ENCODE results near the gene DGKA. TPM values are rescaled to one million over a fixed set of nuclear protein-coding genes. Genes with fewer than 3 reads are reported as not detected.

The DGKA gene
- total and polyA plus RNA-seq, 2 of the 4 experiments (the other 2 are of a cell fraction): 71.9 to 75.1 TPM

DNA sequence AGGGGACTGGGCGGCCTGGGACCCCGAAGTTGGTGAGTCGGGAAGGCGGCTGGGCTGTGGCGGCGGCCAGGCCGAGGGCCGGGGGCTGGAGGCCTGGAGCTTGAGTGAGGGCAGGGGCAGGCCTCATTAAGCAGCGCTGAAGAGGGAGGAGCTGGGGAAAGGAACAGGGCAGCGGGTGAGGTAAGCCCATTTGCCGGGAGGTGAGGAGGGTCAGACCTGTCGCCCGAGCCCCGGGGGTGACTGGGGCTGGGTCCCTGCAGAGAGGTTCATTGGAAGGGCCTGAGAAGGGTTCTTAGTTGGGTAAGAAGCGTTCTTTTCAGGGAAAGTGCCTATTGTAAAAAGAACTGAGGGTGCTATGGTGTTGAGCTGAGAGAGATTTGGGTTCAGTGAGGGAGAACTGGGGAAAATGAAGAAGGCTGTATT is 43.4 kb downstream of the DGKA start:
- Histone ChIP-seq H3K36me3 (ENCODE audit: control insufficient read depth, insufficient read depth, low read length) (peaks cover 5% of the 10 kb centered on the region), H3K4me1 (ENCODE audit: control insufficient read depth, insufficient read depth, low read length) (peaks cover 5% of the 10 kb centered on the region), H3K27me3 (ENCODE audit: control insufficient read depth, insufficient read depth, low read length) (no peaks in the 10 kb centered on the region), H3K9me3 (ENCODE audit: control insufficient read depth, insufficient read depth, low read length) (no peaks in the 10 kb centered on the region), H3K9me1 (ENCODE audit: insufficient read depth, low read length) (peaks cover 5% of the 10 kb centered on the region; the same call in 1 of the 2 replicates), H2AK9ac (replicated peaks; ENCODE audit: low read depth, low read length, poor library complexity) (peak overlapping the region; percentile 98), H3K79me1 (ENCODE audit: low read depth in 1 of 2, low read length in 2 of 2) (peaks cover 12 to 65% of the 10 kb centered on the region in 2 experiments; a peak in 3 of 4 replicates), H3K4me2 (ENCODE audit: low read depth, low read length) (peak overlapping the region; percentile 82), H3K4ac (ENCODE audit: low read depth, low read length) (peak overlapping the region; percentile 73), H4K5ac (ENCODE audit: low read depth, low read length) (peak overlapping the region; percentile 13; the same call in 1 of the 2 replicates), H4K20me1 (ENCODE audit: insufficient read depth, low read length) (peaks cover 15% of the 10 kb centered on the region; the same call in 1 of the 2 replicates), H2BK5ac (ENCODE audit: low read depth, low read length, poor library complexity, severe bottlenecking) (peak overlapping the region; percentile 78), H3K18ac (ENCODE audit: low read depth, low read length) (peak overlapping the region; percentile 10; the same call in 1 of the 2 replicates), H4K8ac (ENCODE audit: low read depth in 2 of 2, low read length in 2 of 2) (peak overlapping the region in 1 of 2 experiments; percentile 48; a peak in 1 of 4 replicates), H4K91ac (ENCODE audit: insufficient read depth, low read depth, low read length) (peak overlapping the region; percentile 59; the same call in 1 of the 2 replicates), H3K27ac (ENCODE audit: insufficient read depth, low read length) (peak overlapping the region; percentile 64), H2AFZ (replicated peaks; ENCODE audit: low read length, poor library complexity) (peak overlapping the region; percentile 89), H2AK5ac (ENCODE audit: low read depth, low read length) (peak overlapping the region; percentile 9), H3K23ac (ENCODE audit: low read depth, low read length) (peak overlapping the region; percentile 83), H2BK20ac (ENCODE audit: low read depth, low read length) (no peak overlapping the region), H3K9ac (ENCODE audit: low read depth, low read length) (peak overlapping the region; percentile 63), H3K56ac (ENCODE audit: extremely low read depth, insufficient read depth, low read length) (peak overlapping the region; percentile 67), H3K14ac (replicated peaks; ENCODE audit: low read depth, low read length) (peak overlapping the region; percentile 88), H3K4me3 (ENCODE audit: insufficient read depth, low read depth, low read length) (peak overlapping the region; percentile 70), H2BK15ac (ENCODE audit: low read depth, low read length) (no peak overlapping the region), H2BK120ac (ENCODE audit: low read depth, low read length) (no peak overlapping the region)
- ChIA-PET CTCF (interaction anchor here (0.8 to 0.9 kb wide), 2 partner anchors 10 to 236 kb away, joined by 3 to 4 read pairs; no protein-coding TSS in a partner anchor), POLR2A (ENCODE audit: unreplicated experiment) (interaction anchor here (1.0 to 1.2 kb wide), 3 partner anchors 8 to 69 kb away, joined by 3 to 13 read pairs (median 4); no protein-coding TSS in a partner anchor)
- in situ Hi-C loops (cut with MboI; ENCODE audit: low sequenced_read_pairs): no loop called here
- ATAC-seq (ENCODE audit: low read depth) (peak; percentile 40), DNase-seq (peak; percentile 45)
- TF ChIP-seq MXI1 (IDR thresholded peaks at IDR 0.05; ENCODE audit: borderline replicate concordance, low read depth, low read length) (no peak), BHLHE40 (IDR thresholded peaks at IDR 0.05; ENCODE audit: low read depth, low read length) (no peak)
- TF ChIP-seq, protein P1, sequence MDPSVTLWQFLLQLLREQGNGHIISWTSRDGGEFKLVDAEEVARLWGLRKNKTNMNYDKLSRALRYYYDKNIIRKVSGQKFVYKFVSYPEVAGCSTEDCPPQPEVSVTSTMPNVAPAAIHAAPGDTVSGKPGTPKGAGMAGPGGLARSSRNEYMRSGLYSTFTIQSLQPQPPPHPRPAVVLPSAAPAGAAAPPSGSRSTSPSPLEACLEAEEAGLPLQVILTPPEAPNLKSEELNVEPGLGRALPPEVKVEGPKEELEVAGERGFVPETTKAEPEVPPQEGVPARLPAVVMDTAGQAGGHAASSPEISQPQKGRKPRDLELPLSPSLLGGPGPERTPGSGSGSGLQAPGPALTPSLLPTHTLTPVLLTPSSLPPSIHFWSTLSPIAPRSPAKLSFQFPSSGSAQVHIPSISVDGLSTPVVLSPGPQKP (IDR thresholded peaks at IDR 0.05; ENCODE audit: borderline replicate concordance, low read depth, low read length): no peak
- TF ChIP-seq, protein P2, sequence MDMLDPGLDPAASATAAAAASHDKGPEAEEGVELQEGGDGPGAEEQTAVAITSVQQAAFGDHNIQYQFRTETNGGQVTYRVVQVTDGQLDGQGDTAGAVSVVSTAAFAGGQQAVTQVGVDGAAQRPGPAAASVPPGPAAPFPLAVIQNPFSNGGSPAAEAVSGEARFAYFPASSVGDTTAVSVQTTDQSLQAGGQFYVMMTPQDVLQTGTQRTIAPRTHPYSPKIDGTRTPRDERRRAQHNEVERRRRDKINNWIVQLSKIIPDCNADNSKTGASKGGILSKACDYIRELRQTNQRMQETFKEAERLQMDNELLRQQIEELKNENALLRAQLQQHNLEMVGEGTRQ (IDR thresholded peaks at IDR 0.05; ENCODE audit: low read depth, low read length): no peak
- dilution Hi-C loops (cut with HindIII; ENCODE audit: low sequenced_read_pairs, unreplicated experiment): no loop called here
- intact Hi-C loops (cut with micrococcal nuclease): no loop called here
- no TSS peak for BruUV-seq (replicated peaks)
- WGBS, 2 experiments (ENCODE audit: extremely low coverage in 2 of 2, insufficient read length in 1 of 2): 0% methylated on average over 11 of the region's 15 CpGs; no CpG with 5 or more reads in 1 of the 2 experiments

All from IMR-90 (cell line).